DMS53 (cell line): ENCODE measurements around the gene RHOB.
"Not testable (repeated sequence)": the region's sequence is repeated elsewhere in the genome, so short reads cannot be mapped to it uniquely, and the experiment has no call there.

Source experiments
- DNase-seq: peaks from one replicate; lab custom pipeline; 2025; lab: John Stamatoyannopoulos, UW

RHOB gene

DNA sequence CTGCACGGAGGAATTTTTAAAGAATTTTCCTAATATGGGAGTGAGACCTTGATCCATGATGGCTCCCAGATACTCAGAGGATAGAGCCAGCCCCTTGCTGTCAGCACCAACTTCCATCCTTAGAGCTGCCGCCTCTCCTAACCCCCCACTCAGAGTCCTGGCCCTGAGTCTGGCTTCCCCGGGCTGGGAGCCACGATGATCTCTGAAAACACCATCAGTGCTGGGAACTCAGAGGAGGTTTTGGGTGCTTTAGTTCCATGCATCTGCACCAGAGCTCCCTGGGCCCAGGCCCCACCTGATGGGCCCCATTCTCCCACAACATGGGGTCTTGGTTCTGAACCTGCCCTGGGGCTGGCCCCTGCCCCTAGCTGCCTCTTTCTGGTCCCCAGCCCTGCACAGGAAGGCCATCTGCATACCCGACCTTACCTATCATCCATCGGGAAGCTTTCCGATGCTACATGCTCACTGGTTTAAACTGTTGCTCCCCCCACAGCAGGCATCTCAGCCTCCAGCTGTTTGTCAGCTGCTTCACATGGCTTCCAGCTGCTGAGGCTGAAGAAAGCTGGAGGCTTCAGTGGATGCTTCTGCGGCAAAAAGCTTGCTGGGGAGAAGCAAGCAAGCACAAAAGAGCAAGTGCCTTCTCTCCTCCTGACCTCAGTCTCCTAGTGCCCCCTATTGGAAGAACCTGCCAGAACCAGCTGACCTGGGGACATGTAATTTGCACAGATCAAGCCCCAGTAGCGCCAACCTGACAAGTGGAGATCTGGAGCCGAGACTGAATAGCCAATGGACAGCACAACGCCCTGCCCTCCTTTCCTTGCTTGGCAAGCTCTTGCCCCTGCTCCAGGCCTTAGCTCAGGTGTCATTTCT lies 24.2 kb upstream of the RHOB start:
- DNase-seq = peak; percentile 7

DNA sequence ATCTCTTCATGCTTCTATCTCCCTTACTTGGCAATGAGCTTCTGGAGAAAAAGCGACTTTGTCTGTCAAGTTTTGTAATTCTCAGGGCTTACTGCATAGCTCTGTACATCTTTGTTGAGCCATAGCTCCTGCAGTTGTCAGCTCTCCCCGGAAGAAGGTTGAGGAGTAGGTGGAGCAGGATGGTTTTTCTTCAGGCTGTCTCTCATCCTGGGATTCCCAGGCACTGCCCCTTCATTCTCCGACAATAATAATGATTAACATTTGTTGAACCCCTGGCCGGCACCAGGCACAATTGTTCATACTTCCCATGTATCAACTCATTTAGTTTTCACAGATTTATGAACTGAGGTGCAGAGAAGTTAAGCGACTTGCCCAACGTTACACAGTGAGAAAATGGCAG lies 23.5 kb upstream of the RHOB start:
- DNase-seq = no peak

DNA sequence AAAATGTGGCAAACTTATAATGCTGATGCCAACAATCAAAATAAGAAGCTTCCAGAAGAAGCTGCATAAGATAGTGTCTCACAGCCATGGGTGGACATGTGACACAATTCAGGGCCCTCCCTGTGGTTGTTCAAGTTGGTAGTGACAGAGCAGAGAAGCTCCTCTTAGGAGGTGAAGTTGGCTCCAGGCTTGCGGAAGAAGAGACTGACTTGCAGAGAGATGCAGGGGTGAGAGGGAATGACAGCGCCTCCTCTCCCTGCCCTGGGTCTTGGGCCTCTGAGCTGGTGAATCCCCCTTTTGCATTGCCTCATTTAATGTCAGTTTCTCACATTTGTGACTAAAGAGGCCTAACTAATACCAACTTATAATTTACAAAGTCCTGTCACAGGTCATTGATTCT lies 23.0 kb upstream of the RHOB start:
- DNase-seq = no peak

DNA sequence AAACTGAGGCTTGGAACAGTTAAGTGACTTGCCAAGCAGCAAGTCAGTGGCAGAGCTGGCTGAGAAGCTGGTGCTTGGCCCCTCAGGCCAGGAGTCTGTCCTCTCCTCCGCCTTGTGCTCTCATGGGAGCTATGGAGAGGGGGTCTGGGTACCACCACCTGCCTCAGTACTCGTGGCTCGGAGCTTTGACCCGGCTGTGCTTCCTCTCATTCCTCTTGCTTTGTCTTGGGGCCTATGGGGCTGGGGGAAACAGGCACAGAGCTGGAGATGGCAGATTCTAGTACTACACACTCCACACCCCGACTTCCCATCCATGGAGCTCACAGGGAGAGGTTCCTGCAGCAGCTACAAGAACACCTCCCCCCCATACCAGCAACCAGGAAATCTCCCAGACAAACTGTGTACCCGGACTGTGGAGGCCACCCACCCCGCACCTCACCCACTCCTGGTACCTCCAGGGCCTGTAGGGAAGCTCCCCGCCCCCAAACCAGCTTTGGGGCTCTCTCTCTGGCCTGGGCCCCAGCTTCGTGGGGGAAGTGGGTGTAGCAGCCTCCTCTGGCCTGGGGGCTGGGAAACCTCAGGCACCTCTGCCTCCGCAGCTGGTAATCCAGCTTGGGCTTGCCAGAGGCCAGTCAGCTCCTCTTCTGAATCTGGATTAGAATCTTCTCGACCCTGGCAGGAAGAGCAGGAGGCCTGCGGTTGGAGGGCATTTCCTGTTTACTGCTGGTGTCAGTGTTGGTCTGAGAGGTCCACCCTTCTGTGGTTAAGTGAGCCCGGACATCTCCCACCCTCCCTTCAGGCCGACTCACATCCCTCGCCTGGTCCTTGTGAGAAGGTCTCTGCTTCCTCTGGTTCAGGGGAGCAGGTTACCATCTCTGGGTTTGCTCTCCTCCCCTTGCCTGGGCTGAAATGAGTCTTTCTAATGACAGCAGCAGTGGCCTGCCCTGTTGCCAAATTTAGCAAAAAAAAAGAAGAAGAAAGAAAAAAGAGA lies 22.3 kb upstream of the RHOB start:
- DNase-seq = no peak

DNA sequence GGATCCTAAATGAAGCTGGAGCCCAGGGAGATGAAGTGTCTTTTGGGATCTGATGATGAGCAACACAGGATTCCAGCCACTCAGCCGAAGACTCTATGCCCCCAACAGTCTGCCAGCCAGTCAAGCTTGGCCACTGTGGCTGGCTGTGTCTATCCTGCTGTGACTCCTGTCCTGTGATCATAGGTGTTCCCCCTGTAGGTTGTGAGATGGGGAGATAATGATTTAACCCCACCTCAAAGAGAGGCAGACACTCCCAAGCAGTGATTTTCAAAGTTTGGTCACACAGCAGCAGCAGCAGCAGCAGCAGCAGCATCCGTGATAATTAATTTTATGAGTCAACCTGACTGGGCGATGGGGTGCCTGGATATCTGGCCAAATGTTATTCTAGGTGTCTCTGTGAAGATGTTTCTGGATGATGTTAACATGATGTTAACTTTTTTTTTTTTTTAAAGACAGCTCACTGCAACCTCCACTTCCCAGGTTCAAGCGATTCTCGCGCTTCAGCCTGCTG lies 21.4 kb upstream of the RHOB start:
- no peak for DNase-seq

DNA sequence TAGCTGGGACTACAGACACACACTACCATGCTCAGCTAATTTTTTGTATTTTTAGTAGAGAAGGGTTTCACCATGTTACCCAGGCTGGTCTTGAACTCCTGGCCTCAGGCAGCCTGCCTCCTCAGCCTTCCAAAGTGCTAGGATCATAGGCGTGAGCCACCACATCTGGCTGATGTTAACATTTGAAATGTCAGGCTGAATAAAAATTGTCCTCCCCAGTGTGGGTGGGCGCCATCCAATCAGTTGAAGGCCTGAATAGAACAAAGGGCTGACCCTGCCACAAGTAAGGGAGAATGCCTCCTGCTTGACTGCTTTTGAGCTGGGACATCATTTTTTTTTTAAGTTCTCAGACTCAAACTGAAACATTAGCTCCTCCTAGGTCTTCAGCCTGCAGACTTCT lies 21.0 kb upstream of the RHOB start:
- no peak for DNase-seq

DNA sequence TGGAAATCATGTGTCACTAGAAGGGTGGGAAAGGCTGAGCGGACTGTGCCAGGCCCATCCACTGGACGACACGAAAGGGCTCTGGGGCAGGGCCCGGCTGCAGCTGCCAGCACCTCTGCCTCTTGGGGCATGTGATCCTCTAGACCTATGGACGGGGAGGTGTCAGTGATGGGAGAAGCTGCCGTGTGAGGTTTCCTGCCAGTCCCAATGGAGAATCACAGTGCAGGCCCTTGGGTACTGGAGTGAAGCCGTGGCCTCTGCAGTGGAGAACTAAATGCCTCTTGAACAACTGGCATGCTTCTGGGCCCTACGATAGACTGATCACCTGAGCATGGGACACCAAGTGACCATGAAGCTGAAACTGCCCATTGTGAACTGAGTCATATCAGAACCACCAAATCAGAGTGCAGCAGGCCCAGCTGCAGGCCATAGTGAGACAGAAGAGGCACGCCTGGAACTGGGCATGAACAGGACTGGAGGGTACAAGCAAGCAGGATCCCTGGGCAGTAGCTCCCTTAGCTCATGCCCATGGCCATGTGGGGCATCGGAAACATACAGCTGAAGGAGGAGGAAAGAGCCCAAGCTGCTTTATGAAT lies 18.8 kb upstream of the RHOB start:
- DNase-seq = no peak

DNA sequence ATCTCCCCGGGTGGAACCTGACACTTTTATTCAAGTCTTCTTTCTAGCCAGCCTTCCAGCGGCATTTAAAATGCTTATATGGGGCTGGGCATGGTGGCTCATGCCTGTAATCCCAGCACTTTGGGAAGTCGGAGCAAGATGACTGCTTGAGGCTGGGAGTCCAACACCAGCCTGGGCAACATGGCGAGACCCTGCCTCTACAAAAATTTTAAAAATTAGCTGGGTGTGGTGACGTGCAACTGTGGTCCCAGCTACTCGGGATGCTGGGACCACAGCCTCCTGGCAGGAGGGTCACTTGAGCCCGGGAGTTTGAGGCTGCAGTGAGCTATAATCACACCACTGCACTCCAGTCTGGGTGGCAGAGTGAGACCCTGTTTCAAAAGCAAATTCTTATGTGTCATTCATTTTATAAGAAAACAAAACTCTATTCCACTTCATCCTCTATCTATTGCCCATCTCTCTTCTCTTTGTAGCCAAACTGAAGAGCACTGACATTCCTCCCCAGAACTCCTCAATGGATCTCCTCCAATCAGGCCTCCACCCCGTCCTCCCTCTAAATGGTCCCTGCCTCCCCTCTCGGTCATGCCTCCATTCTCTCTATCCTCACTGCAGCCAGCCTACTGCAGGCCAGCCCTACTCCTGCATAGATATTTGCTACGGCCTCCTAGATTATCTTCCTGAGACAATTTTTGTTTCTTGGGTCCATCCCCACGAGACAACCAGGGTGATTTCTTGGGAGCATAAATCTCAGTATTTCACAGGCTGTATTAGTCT lies 18.0 kb upstream of the RHOB start:
- no peak for DNase-seq

DNA sequence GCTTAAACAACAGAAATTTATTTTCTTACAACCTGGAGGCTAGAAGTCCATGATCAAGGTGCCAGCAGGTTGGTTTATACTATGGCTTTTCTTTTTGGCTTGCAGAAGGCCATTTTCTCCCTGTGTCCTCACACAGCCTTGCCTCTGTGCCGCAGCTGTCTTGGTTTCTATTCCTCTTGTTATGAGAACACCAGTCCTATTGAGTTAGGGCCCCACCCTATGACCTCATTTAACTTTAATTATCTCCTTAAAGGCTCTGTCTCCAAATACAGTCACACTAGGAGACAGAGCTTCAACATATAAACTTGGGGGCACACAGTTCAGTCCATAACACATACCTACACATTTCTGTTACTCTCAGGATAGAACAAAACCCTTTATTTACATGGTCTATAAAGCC lies 17.3 kb upstream of the RHOB start:
- no peak for DNase-seq

DNA sequence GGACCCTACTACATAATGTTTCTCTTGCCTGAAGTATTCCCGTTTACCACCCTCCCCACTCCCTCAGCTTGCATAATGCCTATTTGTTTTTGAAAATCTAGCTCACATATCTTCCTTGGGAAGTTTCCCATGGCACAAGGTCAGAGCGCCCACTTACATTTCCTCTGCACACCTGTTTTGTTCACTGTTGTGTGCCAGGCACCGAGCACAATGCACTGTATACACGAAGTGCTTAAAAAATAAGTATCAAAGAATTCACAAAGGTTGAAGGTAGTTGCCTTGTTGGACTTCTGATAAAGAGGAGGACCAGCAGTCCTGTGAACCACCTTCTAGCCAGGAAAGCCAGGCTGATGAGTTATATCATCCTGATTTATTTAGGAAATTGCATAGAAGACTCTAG lies 16.8 kb upstream of the RHOB start:
- no peak for DNase-seq

DNA sequence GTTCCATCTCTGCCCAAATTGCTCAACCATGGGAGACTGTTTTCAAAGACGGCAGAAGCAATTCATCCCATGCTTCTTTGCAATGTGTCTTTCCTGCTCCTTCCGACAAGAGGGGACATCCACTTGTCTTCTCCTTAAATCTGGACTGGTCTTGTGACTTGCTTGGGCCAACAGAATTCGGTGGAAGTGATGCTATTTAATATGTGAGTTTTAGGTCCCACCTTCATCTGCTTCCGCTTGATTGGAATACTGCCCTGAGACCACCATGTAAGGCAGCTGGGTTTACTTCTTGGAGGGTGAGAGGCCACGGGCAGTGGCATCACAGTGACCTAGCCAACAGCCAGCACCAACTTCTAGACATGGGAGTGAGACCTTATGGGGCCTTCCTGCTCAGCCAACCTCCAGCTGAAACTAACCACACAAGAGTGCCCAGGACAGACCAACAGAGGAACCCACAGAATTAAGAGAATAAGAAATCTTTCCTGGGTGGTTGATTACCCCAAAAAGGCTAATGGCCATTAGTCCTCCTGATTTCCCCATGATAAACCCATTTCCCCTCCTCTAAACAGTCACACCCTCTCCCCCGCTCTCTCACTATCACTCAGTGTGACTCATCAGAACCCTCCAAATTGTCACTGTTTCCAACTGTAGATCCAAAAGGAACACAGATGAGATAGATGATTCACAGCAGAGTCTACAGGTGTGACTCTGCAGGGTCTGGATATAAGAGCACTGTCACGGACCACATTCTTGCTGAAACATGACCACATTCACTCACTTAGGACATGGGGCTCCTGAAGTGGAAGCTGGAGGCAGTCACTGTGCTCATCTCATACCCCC lies 16.2 kb upstream of the RHOB start:
- DNase-seq = no peak

DNA sequence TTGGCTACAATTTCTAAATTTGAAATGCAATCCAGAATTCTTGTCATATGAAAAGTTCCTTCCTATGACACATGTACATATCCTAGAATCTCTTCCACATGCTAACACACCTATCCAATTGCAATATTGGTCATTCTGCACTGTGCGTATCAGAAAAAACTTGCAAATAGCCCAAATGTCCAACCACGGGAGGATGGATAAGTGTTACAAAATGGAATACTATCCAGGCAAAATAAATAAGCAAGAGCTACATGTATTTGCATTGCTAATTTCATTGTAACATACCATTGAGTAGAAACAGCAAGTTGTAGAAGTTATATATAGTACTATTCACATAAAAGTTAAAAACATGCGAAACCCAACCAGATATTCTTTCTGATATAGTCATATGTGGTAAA lies 15.6 kb upstream of the RHOB start:
- DNase-seq = no peak

DNA sequence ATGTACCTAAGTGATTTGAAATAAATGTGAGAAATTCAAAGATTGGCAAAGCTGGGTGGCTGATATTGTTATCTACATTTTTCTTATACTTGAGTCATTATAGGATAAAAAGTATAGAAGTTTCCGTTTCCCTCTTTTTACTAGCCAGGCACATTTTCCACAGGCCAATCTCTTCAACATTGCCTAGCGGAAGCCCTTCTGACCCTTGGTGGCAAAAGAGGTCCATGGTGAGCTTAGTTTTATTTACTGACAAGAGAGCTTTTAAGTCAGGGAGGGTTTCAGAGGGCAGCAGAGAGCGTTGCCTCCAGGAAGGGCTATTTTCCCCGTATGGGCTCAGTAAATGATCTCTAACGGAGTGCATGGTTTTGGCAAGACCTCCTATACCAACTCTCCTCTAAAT lies 15.1 kb upstream of the RHOB start:
- DNase-seq = no peak

DNA sequence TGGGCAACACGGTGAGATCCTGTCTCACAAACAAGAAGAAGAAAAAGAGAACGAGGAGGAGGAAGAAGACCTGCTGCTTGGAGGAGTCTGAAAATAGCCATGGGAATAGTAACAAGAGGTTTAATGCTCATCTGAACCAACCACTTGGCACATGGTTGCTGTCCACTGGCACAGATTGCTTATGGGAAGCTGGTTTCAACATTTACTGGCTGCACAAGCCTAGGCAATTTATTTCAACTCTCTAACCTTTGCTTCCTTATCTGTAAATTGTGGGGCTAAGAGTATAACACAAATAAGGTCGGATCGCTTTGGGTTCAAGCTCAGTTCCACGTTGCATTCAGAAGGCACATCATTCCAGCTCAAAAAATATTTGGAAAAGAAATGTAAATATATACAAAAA lies 14.2 kb upstream of the RHOB start:
- no peak for DNase-seq

DNA sequence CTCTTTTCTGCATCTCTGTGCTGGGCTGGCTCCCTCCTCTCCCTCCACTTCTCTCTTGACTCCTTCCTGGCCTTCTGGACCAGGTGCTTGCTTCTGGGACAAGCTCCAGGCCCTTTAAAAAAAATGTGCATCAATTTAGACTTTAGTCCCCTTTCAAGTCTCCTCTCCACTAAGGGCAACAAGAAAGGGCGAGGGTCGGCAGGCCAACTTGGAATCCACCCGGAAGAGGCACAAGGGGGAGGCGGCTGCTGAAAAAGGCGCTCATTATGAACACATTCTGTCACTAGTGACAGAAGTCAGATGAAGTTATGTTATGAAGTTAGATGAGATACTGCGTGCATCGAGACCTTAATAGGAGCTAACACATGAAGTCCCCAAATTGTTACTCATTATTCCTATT lies 13.6 kb upstream of the RHOB start:
- no peak for DNase-seq

DNA sequence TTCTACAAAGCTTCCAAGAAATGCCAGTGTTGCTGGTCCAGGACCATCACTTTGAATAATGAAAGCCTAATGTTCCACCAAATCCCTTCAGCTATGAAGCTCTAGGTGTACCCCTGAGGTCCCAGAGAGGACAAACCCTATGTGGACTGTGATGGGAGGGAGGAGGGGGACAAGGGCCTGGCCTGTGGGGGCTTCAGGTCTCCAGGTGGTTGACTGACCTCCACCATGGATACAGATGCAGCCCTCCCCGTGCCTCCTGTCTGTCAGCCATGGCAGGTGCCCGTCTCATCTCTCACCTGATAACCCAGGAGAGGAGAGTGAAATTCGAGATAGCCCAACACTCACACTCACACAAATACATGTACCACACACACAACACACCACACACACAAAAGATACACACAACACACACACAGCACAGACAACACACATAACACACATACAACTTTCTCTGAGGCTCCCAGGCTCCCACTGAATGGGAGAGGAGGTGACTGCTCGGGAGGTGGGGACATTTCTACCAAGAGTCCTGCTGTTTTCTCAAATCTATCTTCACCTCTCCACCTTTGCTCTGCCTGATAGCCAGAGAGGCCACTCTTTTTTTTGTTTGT lies 12.8 kb upstream of the RHOB start:
- no peak for DNase-seq

DNA sequence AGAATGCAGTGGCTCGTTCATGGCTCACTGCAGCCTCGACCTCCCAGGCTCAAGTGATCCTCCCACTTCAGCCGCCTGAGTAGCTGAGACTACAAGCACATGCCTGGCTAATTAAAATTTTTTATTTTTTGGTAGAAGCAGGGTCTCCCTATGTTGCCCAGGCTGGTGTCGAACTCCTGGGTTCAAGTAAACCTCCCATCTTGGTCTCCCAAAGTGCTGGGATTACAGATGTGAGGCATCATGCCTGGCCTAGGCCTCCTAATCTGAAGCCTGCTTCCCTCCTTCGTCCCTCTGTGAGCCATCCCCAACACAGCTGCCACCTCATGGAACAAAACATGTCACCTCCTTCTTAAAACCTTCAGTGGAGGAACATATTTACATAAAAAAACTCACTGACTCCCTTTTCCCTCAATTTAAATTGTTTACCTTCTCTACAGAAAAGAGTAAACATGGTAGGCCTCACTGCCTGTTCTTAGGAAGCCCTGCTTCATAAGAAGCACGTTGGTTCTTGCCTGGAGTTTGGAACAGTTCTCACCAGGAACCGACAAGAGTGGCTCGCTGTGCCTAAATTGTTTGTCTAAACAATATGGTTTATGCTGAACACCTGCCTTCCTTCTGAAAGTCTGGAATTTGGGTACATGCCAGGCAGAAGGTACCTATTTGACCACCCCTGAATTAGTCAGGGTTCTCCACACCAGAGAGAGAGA lies 12.1 kb upstream of the RHOB start:
- peak; percentile 37 for DNase-seq

DNA sequence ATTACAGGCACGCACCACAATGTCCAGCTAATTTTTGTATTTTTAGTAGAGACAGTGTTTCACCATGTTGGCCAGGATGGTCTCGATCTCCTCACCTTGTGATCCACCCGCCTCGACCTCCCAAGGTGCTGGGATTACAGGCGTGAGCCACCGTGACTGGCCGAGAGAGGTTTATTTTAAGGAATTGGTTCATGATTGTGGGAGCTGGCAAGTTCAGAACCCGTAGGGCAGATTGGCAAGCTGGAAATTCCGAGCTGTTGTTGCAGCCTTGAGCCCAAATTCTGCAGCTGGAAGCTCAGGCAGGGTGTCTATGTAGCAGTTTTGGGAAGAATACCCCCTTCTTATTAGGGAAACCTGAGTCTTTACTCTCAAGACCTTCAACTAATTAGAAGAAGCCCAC lies 11.4 kb upstream of the RHOB start:
- DNase-seq = not testable (repeated sequence)

DNA sequence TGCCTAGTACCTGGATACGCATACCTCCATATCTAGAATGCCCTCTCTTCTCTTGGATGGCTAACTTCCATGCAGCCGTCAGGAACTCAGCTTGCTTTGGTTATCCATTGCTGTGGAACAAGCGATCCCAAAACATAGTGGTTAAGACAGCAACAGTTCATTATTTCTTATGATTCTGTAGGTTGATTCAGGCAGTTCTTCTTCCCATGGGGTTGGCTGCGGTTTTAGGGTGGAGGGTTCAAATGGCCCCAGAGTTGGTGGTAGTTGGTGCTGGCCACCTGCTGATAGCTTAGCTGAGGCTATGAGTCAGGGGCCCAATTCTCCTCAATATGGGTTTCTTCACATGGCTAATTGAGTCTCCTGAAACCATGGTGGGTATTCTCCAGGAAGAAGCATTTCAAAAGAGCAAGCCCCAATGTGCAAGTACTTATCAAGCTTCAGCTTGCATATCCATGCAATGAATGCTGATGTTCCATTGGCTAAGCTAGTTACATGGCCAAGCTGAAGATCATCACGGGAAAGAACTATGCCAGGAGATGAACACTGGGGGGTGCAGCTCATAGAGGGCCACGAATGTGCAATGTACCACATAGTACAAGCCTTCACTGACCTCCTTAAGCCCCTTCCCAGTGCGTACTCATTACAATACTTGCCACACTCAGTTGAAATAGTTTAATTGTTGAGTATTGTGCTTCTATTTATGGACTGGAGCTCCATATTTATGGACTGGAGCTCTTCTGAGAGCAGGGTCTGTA lies 10.0 kb upstream of the RHOB start:
- no peak for DNase-seq
